ENCODE results near the gene CCDC137. TPM values are rescaled to one million over a fixed set of nuclear protein-coding genes. Genes with fewer than 3 reads are reported as not detected.
"Not testable (repeated sequence)": the region's sequence is repeated elsewhere in the genome, so short reads cannot be mapped to it uniquely, and the experiment has no call there.

CCDC137 gene
- total and polyA plus RNA-seq, 4 donors: 3.9 to 25.9 (median 16.5) TPM

DNA sequence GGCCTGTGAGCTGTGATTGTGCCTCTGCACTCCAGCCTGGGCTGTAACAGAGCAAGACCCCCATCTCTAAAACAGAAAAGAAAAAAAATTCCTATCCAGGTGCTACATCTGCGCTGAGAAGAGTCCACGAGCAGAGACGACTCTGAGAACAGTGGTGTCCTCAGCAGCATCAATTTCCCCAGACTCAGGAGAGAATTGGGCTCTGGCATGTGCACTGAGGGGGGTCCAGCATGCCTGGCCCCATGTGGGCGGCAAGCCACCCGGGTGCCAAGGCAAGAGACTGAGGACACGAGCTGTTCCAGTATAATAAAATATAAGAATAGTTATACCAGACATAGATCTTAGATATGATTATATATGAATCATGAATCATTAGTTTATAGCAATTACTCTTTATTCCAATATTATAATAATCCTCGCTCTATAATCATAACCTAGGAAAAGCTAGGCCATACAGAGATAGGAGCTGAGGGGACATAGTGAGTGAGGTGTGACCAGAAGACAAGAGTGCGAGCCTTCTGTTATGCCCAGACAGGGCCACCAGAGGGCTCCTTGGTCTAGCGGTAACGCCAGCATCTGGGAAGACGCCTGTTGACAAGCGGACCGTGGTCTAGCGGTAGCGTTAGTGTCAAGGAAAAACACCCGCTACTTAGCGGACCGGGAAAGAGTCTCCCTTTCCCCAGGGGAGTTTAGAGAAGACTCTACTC lies 9.1 kb downstream of the CCDC137 start:
- H3K9me3 ChIP-seq (ENCODE audit: control insufficient read depth, insufficient read depth, low read length); H3K27me3 ChIP-seq (ENCODE audit: control insufficient read depth, insufficient read depth, low read length); H3K4me3 ChIP-seq (ENCODE audit: low read depth, low read length); H3K27ac ChIP-seq (ENCODE audit: low read depth, low read length): not testable (repeated sequence)
- DNase-seq (ENCODE audit: low read depth in 4 of 6, low spot score in 6 of 6): peak in 1 of 6 donors; percentile 44
- 50% methylated on average over 6 of the region's 18 CpGs for WGBS (ENCODE audit: insufficient coverage)
- Histone ChIP-seq H3K4me1 (ENCODE audit: control insufficient read depth, insufficient read depth, low read length) (peaks cover 11% of the 10 kb centered on the region), H3K36me3 (ENCODE audit: control insufficient read depth, insufficient read depth, low read length) (peaks cover 69% of the 10 kb centered on the region)

DNA sequence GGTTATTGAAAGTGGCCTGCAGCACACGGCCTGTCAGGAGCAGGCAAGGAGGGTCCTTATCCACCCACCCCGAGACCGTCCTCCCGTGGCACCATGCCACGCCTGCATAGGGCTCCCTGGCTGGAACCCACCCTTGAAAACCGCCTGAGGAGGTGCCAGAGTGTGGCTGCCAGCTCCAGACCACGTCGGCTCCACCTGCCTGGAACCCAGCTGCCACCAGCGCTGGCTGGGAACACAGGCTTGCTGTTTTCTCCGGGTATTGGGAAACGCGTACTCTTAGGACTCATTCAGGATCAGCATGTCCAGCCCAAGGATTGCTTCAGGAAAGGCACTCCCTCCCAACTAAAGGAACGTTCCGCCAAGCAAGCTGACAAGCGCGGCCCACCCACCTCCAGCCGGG lies 10.4 kb downstream of the CCDC137 start:
- Histone ChIP-seq H3K36me3 (ENCODE audit: control insufficient read depth, insufficient read depth, low read length) (peaks cover 69% of the 10 kb centered on the region), H3K4me3 (ENCODE audit: low read depth, low read length) (no peak overlapping the region), H3K27me3 (ENCODE audit: control insufficient read depth, insufficient read depth, low read length) (no peaks in the 10 kb centered on the region), H3K4me1 (ENCODE audit: control insufficient read depth, insufficient read depth, low read length) (peaks cover 17% of the 10 kb centered on the region), H3K9me3 (ENCODE audit: control insufficient read depth, insufficient read depth, low read length) (no peaks in the 10 kb centered on the region), H3K27ac (ENCODE audit: low read depth, low read length) (no peak overlapping the region)
- DNase-seq (ENCODE audit: low read depth in 4 of 6, low spot score in 6 of 6): no peak
- WGBS (ENCODE audit: insufficient coverage): 65% methylated on average over 13 of the region's 17 CpGs

DNA sequence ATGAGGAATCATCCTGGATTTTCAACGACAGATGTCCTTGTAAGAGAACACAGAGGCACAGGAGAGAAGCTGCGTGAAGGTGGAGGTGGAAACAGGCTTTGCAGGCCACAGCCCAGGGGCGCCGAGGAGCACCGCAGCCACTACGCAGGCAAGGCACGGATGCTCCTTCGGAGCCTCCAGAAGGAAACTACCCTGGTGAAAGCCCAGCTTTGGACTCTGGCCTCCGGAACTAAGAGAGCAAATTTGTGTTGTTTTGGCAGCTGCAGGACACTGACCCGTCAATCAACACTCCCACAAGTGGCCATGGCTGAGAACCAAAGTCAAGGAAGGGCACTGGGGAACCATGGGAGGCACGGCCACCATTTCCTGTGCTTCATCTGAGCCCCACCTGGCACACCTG lies 13.6 kb downstream of the CCDC137 start:
- WGBS (ENCODE audit: insufficient coverage): 94% methylated on average over 9 of the region's 11 CpGs
- Histone ChIP-seq H3K4me1 (ENCODE audit: control insufficient read depth, insufficient read depth, low read length) (peaks cover 40% of the 10 kb centered on the region), H3K9me3 (ENCODE audit: control insufficient read depth, insufficient read depth, low read length) (no peaks in the 10 kb centered on the region), H3K4me3 (ENCODE audit: low read depth, low read length) (no peak overlapping the region), H3K36me3 (ENCODE audit: control insufficient read depth, insufficient read depth, low read length) (peaks cover 48% of the 10 kb centered on the region), H3K27ac (ENCODE audit: low read depth, low read length) (no peak overlapping the region), H3K27me3 (ENCODE audit: control insufficient read depth, insufficient read depth, low read length) (no peaks in the 10 kb centered on the region)
- DNase-seq (ENCODE audit: low read depth in 4 of 6, low spot score in 6 of 6): no peak

DNA sequence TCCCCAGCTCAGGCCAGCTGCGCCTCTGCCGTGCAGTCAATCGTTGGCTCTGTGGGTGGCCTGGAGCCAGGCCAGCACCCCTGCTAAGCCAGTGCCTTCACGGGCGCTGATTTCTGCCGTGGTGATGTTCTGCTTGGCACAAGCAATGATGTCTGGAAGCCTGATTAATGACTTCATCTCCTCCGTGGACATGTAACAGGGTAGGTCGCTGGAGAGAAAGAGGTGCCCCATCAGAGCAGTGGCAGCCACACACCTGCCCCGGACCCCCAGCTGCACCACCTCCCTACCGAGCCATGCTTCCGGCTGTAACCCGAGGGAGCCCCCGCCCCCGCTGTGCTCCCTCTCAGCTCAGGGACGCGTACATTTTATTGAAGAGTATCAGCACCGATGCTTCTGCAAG lies 15.1 kb downstream of the CCDC137 start:
- peak in 1 of 6 donors; percentile 36 for DNase-seq (ENCODE audit: low read depth in 4 of 6, low spot score in 6 of 6)
- 34% methylated on average over 17 of the region's 17 CpGs for WGBS (ENCODE audit: insufficient coverage)
- no peaks in the 10 kb centered on the region for H3K9me3 ChIP-seq (ENCODE audit: control insufficient read depth, insufficient read depth, low read length)
- no peaks in the 10 kb centered on the region for H3K27me3 ChIP-seq (ENCODE audit: control insufficient read depth, insufficient read depth, low read length)
- H3K27ac ChIP-seq (ENCODE audit: low read depth, low read length): no peak overlapping the region
- peaks cover 59% of the 10 kb centered on the region for H3K36me3 ChIP-seq (ENCODE audit: control insufficient read depth, insufficient read depth, low read length)
- no peak overlapping the region for H3K4me3 ChIP-seq (ENCODE audit: low read depth, low read length)
- H3K4me1 ChIP-seq (ENCODE audit: control insufficient read depth, insufficient read depth, low read length): peaks cover 44% of the 10 kb centered on the region

DNA sequence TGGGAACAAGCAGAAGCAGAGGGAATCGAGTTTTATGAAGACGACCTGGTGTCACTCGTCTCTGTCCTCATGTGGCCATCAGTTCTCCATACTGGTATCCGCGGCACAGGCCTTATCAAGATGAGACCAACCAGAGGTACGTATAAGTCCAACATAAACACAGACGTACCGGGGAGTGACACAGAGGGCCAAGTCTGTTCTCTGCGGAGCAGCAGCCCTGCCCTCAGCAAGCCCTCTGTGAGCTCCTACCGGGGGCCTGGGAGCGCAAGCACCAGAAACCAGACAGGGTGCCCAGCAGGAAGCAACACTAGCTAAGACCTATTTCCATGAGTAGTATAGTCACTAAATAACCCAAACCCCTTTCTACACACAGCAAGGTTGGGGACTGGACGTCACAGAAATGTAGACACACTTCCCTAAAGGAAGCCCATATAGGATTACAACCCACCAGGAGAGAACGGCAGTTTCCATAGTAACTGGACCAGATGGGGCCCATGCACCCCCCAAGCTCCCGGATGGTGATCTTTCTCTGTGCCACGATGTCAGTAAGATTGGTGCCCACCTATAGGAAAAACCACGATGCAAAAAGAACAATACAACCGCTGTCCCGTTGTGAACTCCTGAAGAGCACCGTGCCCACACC lies 16.1 kb downstream of the CCDC137 start:
- peak in 1 of 6 donors; percentile 20 for DNase-seq (ENCODE audit: low read depth in 4 of 6, low spot score in 6 of 6)
- H3K36me3 ChIP-seq (ENCODE audit: control insufficient read depth, insufficient read depth, low read length): peaks cover 61% of the 10 kb centered on the region
- H3K9me3 ChIP-seq (ENCODE audit: control insufficient read depth, insufficient read depth, low read length): no peaks in the 10 kb centered on the region
- H3K27me3 ChIP-seq (ENCODE audit: control insufficient read depth, insufficient read depth, low read length): no peaks in the 10 kb centered on the region
- H3K27ac ChIP-seq (ENCODE audit: low read depth, low read length): no peak overlapping the region
- peak overlapping the region; percentile 97 for H3K4me3 ChIP-seq (ENCODE audit: low read depth, low read length)
- WGBS (ENCODE audit: insufficient coverage): 40% methylated on average over 16 of the region's 19 CpGs
- H3K4me1 ChIP-seq (ENCODE audit: control insufficient read depth, insufficient read depth, low read length): peaks cover 37% of the 10 kb centered on the region

GRCh38 chr17:81683208-81683583 lies 16.7 kb downstream of the CCDC137 start:
- peak overlapping the region; percentile 97 for H3K4me3 ChIP-seq (ENCODE audit: low read depth, low read length)
- DNase-seq (ENCODE audit: low read depth in 4 of 6, low spot score in 6 of 6): no peak
- H3K27ac ChIP-seq (ENCODE audit: low read depth, low read length): peak overlapping the region; percentile 67
- H3K9me3 ChIP-seq (ENCODE audit: control insufficient read depth, insufficient read depth, low read length): no peaks in the 10 kb centered on the region
- under 1% methylated on average over 37 of the region's 37 CpGs for WGBS (ENCODE audit: insufficient coverage)
- H3K27me3 ChIP-seq (ENCODE audit: control insufficient read depth, insufficient read depth, low read length): no peaks in the 10 kb centered on the region
- peaks cover 37% of the 10 kb centered on the region for H3K4me1 ChIP-seq (ENCODE audit: control insufficient read depth, insufficient read depth, low read length)
- H3K36me3 ChIP-seq (ENCODE audit: control insufficient read depth, insufficient read depth, low read length): peaks cover 66% of the 10 kb centered on the region

DNA sequence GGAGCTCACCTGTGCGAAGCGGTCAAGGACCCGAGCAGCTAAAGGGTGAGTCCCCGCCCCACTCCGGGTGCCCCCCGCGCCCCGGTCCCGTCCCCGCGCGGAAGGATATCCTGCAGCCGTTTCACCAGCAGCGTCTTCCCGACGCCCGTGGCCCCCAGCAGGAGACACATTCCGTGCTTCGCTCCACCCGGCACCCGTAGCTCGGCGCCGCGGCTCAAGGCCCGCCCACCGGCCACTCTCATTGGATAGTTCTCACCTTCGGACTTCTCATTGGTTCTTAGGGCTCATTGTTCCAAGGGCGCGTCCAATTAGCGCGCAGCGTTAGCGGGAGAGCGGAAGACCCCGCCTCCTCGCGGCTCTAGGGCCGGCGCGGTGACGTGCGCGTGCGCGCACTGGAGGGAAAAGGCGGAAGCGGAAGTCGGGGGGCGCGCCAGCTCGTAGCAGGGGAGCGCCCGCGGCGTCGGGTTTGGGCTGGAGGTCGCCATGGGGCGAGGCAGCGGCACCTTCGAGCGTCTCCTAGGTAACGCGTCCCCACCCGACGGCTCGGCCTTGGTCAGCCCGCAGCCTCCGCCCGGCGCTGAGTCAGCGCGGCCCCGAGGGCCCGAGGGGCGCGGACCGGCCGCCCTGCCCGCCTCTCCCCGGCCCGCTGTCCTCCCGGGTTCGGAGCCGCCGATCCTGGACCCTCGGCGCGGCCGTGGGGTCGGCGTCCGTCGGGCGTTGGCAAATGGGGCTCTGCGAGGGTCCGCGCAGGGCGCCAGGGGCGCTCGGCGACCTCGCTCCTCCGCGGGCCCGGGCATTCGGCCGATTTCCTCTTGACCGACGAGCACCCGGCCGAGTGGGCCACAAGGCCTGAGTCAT lies 17.3 kb downstream of the CCDC137 start, which contains the start of the genes ARL16 and HGS:
TSS of gene ARL16 (minus strand) at position 214 of the 858 bp plus-strand sequence. CDS start at position 170, 44 bp downstream.
TSS of gene HGS (plus strand) at position 428 of the 858 bp plus-strand sequence. CDS start at position 484, 56 bp downstream.
- WGBS (ENCODE audit: insufficient coverage): under 1% methylated on average over 112 of the region's 112 CpGs
- Histone ChIP-seq H3K9me3 (ENCODE audit: control insufficient read depth, insufficient read depth, low read length) (no peaks in the 10 kb centered on the region), H3K27me3 (ENCODE audit: control insufficient read depth, insufficient read depth, low read length) (no peaks in the 10 kb centered on the region), H3K4me3 (ENCODE audit: low read depth, low read length) (peak within 1 kb of the TSS; percentile 97), H3K4me1 (ENCODE audit: control insufficient read depth, insufficient read depth, low read length) (peaks cover 37% of the 10 kb centered on the region), H3K36me3 (ENCODE audit: control insufficient read depth, insufficient read depth, low read length) (peaks cover 70% of the 10 kb centered on the region), H3K27ac (ENCODE audit: low read depth, low read length) (peak within 1 kb of the TSS; percentile 67)
- DNase-seq (ENCODE audit: low read depth in 4 of 6, low spot score in 6 of 6): peak; percentile 96 to 100 (median 99)

DNA sequence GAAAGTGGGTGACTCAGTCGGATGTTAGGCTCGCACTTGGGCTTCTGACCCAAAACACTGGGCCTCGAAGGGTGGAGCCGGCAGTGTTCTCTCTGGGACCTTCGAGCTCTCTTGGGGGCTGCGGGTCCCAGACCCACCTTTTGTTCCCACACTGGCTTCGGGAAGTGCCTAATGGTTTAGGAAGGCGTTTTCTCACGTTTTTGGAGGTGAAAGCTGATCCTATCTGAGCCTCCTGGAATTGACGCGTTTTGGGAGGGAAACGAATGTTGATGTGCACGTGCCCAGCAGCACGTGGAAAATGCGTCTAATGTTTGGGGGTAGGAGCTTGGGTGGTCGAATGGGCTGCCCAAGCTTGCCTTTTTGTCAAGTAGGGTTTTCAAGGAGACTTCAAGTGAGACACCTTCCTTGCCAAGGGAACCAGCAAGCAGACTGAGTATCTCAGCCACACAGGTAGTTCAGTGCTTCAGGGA lies 17.9 kb downstream of the CCDC137 start:
- Histone ChIP-seq H3K4me1 (ENCODE audit: control insufficient read depth, insufficient read depth, low read length) (peaks cover 37% of the 10 kb centered on the region), H3K4me3 (ENCODE audit: low read depth, low read length) (peak overlapping the region; percentile 97), H3K36me3 (ENCODE audit: control insufficient read depth, insufficient read depth, low read length) (peaks cover 72% of the 10 kb centered on the region), H3K27me3 (ENCODE audit: control insufficient read depth, insufficient read depth, low read length) (no peaks in the 10 kb centered on the region), H3K27ac (ENCODE audit: low read depth, low read length) (no peak overlapping the region), H3K9me3 (ENCODE audit: control insufficient read depth, insufficient read depth, low read length) (no peaks in the 10 kb centered on the region)
- no peak for DNase-seq (ENCODE audit: low read depth in 4 of 6, low spot score in 6 of 6)
- WGBS (ENCODE audit: insufficient coverage): 8% methylated on average over 16 of the region's 16 CpGs

DNA sequence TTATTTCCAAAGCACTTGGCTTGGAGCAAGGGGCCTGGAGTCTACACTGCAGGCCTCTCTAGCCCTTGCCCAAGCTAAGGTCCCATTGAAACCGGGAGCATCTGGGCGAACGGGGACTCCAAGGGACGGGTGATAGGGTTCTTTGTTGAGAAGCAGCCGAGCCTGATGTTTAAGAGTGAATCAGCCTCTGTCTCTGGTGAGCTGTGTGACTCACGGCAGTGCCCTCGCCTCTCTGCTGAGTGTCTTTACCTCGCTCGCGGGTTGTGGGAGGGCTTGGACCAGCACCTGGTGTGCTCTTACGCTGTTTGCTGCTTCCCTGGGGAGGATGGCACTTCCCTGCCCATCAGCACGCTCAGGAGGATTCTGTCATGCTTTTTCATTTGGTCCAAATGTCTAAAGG lies 18.6 kb downstream of the CCDC137 start:
- Histone ChIP-seq H3K27ac (ENCODE audit: low read depth, low read length) (no peak overlapping the region), H3K36me3 (ENCODE audit: control insufficient read depth, insufficient read depth, low read length) (peaks cover 72% of the 10 kb centered on the region), H3K27me3 (ENCODE audit: control insufficient read depth, insufficient read depth, low read length) (no peaks in the 10 kb centered on the region), H3K4me3 (ENCODE audit: low read depth, low read length) (no peak overlapping the region), H3K4me1 (ENCODE audit: control insufficient read depth, insufficient read depth, low read length) (peaks cover 37% of the 10 kb centered on the region), H3K9me3 (ENCODE audit: control insufficient read depth, insufficient read depth, low read length) (no peaks in the 10 kb centered on the region)
- DNase-seq (ENCODE audit: low read depth in 4 of 6, low spot score in 6 of 6): no peak
- 74% methylated on average over 12 of the region's 12 CpGs for WGBS (ENCODE audit: insufficient coverage)

Measured in spinal cord (tissue), 10 donors.